ENCODE measurements around the gene TUT4.

DNA sequence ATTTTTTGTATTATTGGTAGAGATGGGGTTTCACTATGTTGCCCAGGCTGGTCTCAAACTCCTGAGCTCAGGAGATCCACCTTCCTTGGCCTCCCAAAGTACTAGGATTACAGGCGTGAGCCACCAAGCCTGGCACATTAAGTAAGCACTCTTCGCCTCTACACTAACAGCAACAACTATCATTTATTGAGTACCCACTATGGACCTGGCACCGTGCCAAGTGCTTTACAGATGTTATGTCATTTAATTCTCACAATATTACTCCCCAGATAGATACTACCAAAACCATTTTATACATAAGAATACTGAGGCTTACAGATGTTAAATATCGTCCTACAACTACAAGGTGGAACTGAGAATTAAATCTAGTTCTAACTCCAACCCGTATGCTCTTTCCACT lies 50.1 kb downstream of the TUT4 start:
- TF ChIP-seq, protein P1, sequence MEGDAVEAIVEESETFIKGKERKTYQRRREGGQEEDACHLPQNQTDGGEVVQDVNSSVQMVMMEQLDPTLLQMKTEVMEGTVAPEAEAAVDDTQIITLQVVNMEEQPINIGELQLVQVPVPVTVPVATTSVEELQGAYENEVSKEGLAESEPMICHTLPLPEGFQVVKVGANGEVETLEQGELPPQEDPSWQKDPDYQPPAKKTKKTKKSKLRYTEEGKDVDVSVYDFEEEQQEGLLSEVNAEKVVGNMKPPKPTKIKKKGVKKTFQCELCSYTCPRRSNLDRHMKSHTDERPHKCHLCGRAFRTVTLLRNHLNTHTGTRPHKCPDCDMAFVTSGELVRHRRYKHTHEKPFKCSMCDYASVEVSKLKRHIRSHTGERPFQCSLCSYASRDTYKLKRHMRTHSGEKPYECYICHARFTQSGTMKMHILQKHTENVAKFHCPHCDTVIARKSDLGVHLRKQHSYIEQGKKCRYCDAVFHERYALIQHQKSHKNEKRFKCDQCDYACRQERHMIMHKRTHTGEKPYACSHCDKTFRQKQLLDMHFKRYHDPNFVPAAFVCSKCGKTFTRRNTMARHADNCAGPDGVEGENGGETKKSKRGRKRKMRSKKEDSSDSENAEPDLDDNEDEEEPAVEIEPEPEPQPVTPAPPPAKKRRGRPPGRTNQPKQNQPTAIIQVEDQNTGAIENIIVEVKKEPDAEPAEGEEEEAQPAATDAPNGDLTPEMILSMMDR (IDR thresholded peaks at IDR 0.05 in 8 of 11, conservative IDR thresholded peaks at IDR 0.05 in 3 of 11) = no peak
- TF ChIP-seq POLR2A (IDR thresholded peaks at IDR 0.05) (no peak), POLR2AphosphoS5 (IDR thresholded peaks at IDR 0.05) (no peak)
